HepG2 (cell line): ENCODE measurements around the gene DMAC1. TPM values are rescaled to one million over a fixed set of nuclear protein-coding genes. Genes with fewer than 3 reads are reported as not detected.

ENCODE experiments used
- ATAC-seq: fragments of 200-7000 bp; cut with Tn5 transposase; 3 replicates; pipeline ENCODE4 v1.9.1; 2020; ENCODE audit warnings: mild to moderate bottlenecking, moderate library complexity
- BruUV-seq: library from RNA; stranded (reverse); fragments of 400-500 nt; replicated peaks from 2 replicates; lab custom pipeline; 2021; lab: Mats Ljungman, UMichigan
- CTCF ChIA-PET: fragments of 300-600 bp; formaldehyde crosslinking; extraction: SDS; loops from one replicate; lab custom pipeline; 2021; ENCODE audit warnings: low total read pairs, inconsistent platforms, low intra/inter-chr PET ratio; lab: Yijun Ruan, JAX
- POLR2A ChIA-PET: fragments of 350-600 bp; sonication (Branson Sonifier 250); formaldehyde crosslinking; loops from one replicate; lab custom pipeline; 2020; ENCODE audit warnings: antibody characterized with exemption, inconsistent platforms; lab: Yijun Ruan, JAX
- DNase-seq: peaks from one replicate; pipeline ENCODE4 v3.0.0-alpha.2; 2015; ENCODE audit warnings: low spot score
- FAIRE-seq: peaks from 3 replicates; lab custom pipeline; 2011; peaks lifted over from hg19 to GRCh38; lab: Jason Lieb, UNC
- H2AFZ ChIP-seq: one replicate; pipeline ENCODE4 v1.6.1; 2011; ENCODE audit warnings: low read length, inconsistent platforms
- H3K27ac ChIP-seq: fragments of 300-600 bp; 3 replicates; pipeline ENCODE4 v1.8.0; 2011; ENCODE audit warnings: mixed run types, mild to moderate bottlenecking, mixed read lengths, low read length, inconsistent platforms; ENCODE audit not compliant: insufficient read depth; ENCODE audit errors: extremely low read length
- H3K27me3 ChIP-seq, 2 experiments: fragments of 200-600 bp in 1 of 2; 2 replicates in 1 of 2; 3 replicates in 1 of 2; pipeline versions ENCODE4 v1.6.0 to v1.8.0; 2011; ENCODE audit warnings: low read length in 2 of 2, mild to moderate bottlenecking in 2 of 2, moderate library complexity in 2 of 2, inconsistent platforms in 1 of 2; ENCODE audit not compliant: insufficient read depth in 2 of 2, control insufficient read depth in 1 of 2
- H3K36me3 ChIP-seq, 2 experiments: fragments of 200-600 bp in 1 of 2; replicated peaks in 1 of 2; 2 replicates in 1 of 2; 3 replicates in 1 of 2; pipeline versions ENCODE4 v1.5.1 to v1.8.0; 2011; ENCODE audit warnings: low read length in 2 of 2, inconsistent platforms in 1 of 2; ENCODE audit not compliant: insufficient read depth in 2 of 2, control insufficient read depth in 1 of 2
- H3K4me1 ChIP-seq: 2 replicates; pipeline ENCODE4 v1.5.1; 2012; ENCODE audit warnings: low read length, inconsistent platforms; ENCODE audit not compliant: insufficient read depth
- H3K4me2 ChIP-seq: 2 replicates; pipeline ENCODE4 v1.6.0; 2011; ENCODE audit warnings: low read depth, low read length, inconsistent platforms
- H3K4me3 ChIP-seq, 3 experiments: fragments of 200-600 bp in 1 of 3; sonication (generic), shearing (Covaris generic) in 1 of 3; replicated peaks in 1 of 3; 2 replicates each; pipeline ENCODE4 v1.5.1; 2011 to 2016; ENCODE audit warnings: low read length in 3 of 3, inconsistent platforms in 2 of 3, low read depth in 2 of 3, mild to moderate bottlenecking in 2 of 3, control low read depth in 1 of 3, mixed read lengths in 1 of 3; ENCODE audit not compliant: insufficient read depth in 1 of 3
- H3K79me2 ChIP-seq: one replicate; pipeline ENCODE4 v1.6.1; 2011; ENCODE audit warnings: low read length, inconsistent platforms; ENCODE audit not compliant: insufficient read depth
- H3K9ac ChIP-seq: 2 replicates; pipeline ENCODE4 v1.6.0; 2011; ENCODE audit warnings: mild to moderate bottlenecking, low read depth, low read length, inconsistent platforms; ENCODE audit not compliant: insufficient read depth
- H3K9me3 ChIP-seq: 2 replicates; pipeline ENCODE4 v1.5.1; 2012; ENCODE audit warnings: mild to moderate bottlenecking, low read length
- H4K20me1 ChIP-seq: 2 replicates; pipeline ENCODE4 v1.6.0; 2011; ENCODE audit warnings: inconsistent platforms, mild to moderate bottlenecking, low read length, moderate library complexity; ENCODE audit not compliant: insufficient read depth
- CAMTA2 ChIP-seq: sonication (generic); formaldehyde crosslinking; IDR thresholded peaks from 2 replicates; pipeline ENCODE4 v1.4.0; 2020; ENCODE audit warnings: mild to moderate bottlenecking, missing genetic modification reagents, borderline replicate concordance
- EHMT2 ChIP-seq: fragments of 200-600 bp; sonication (generic); IDR thresholded peaks from 2 replicates; pipeline ENCODE4 v1.7.0; 2017; ENCODE audit warnings: antibody characterized with exemption, low read depth, low read length, borderline replicate concordance
- FLYWCH1 ChIP-seq: sonication (generic); formaldehyde crosslinking; IDR thresholded peaks from 2 replicates; pipeline ENCODE4 v1.8.1; 2023; ENCODE audit warnings: mild to moderate bottlenecking, missing genetic modification reagents
- FOXA3 ChIP-seq: IDR thresholded peaks from 2 replicates; pipeline ENCODE4 v1.6.1; 2016; ENCODE audit warnings: missing genetic modification reagents, missing compliant biosample characterization
- MAF1 ChIP-seq: sonication (generic); formaldehyde crosslinking; IDR thresholded peaks from 2 replicates; pipeline ENCODE4 v1.5.0; 2020; ENCODE audit warnings: missing genetic modification reagents, borderline replicate concordance
- MAFK ChIP-seq, 2 experiments: IDR thresholded peaks in 1 of 2; conservative IDR thresholded peaks in 1 of 2; 2 replicates each; pipeline ENCODE4 v1.6.1; 2011; ENCODE audit warnings: improper control_type of control experiment in 2 of 2, low read length in 2 of 2
- PAF1 ChIP-seq: IDR thresholded peaks from 2 replicates; pipeline ENCODE4 v1.6.1; 2016; ENCODE audit warnings: missing genetic modification reagents, missing compliant biosample characterization
- SKI ChIP-seq: fragments of 450-650 bp; IDR thresholded peaks from one replicate; pipeline ENCODE4 v1.6.1; 2018; ENCODE audit warnings: mild to moderate bottlenecking; ENCODE audit not compliant: partially characterized antibody
- THAP11 ChIP-seq: IDR thresholded peaks from 2 replicates; pipeline ENCODE4 v1.6.1; 2016; ENCODE audit warnings: missing biosample characterization, missing genetic modification reagents
- ZFY ChIP-seq: sonication (generic); formaldehyde crosslinking; IDR thresholded peaks from 2 replicates; pipeline ENCODE4 v1.4.0; 2020; ENCODE audit warnings: missing genetic modification reagents
- ZMAT3 ChIP-seq: sonication (generic); formaldehyde crosslinking; conservative IDR thresholded peaks from 2 replicates; pipeline ENCODE4 v1.7.0; 2021; ENCODE audit warnings: missing genetic modification reagents
- ZNF546 ChIP-seq: sonication (generic); formaldehyde crosslinking; conservative IDR thresholded peaks from 2 replicates; pipeline ENCODE4 v1.8.1; 2023; ENCODE audit warnings: mild to moderate bottlenecking, missing genetic modification reagents
- ZNF605 ChIP-seq: sonication (generic); formaldehyde crosslinking; IDR thresholded peaks from 2 replicates; pipeline ENCODE4 v1.8.0; 2022; ENCODE audit warnings: mild to moderate bottlenecking, missing genetic modification reagents
- WGBS: methylation state at CpG from one replicate; pipeline ENCODE4 v1.1.6; 2017; ENCODE audit warnings: low lambda C conversion rate; 5-methylcytosine and 5-hydroxymethylcytosine counted together
- in situ Hi-C: cut with HindIII; loops from 2 replicates; pipeline ENCODE4 v1.10.0; 2017; ENCODE audit warnings: low pct_unique_long_range_greater_than_20kb; ENCODE audit not compliant: extremely low pct_ligation_motif_present
- intact Hi-C: fragments of 100-400 bp; cut with micrococcal nuclease; formaldehyde crosslinking; loops from one replicate; pipeline ENCODE4 v1.10.0; 2022; ENCODE audit not compliant: unreplicated experiment
- polyA plus RNA-seq, 8 experiments: library from polyadenylated mRNA; depleted of rRNA in 3 of 8; stranded (reverse) in 7 of 8; unstranded in 1 of 8; fragments of >200 nt; fragmentation: Illumina TruSeq in 4 of 8; extraction: Trizol in 4 of 8; gene quantifications; 2 replicates each; pipeline versions ENCODE4 v1.2.1 to v1.2.3, GENCODE V29; 2011 to 2016; ENCODE audit warnings: low read depth in 4 of 8, missing spikeins in 1 of 8, mixed read lengths in 1 of 8; ENCODE audit not compliant: insufficient read depth in 1 of 8
- total RNA-seq, 5 experiments: library from RNA; depleted of rRNA; stranded (reverse); fragments of >200 nt; fragmentation: Illumina TruSeq; extraction: Trizol; gene quantifications; 2 replicates each; pipeline ENCODE4 v1.2.3, GENCODE V29; 2016; ENCODE audit warnings: low read depth in 1 of 5
- TF ChIP-seq, protein P1 (sequence below): sonication (generic); formaldehyde crosslinking; IDR thresholded peaks from 2 replicates; pipeline ENCODE4 v1.4.0; 2020; ENCODE audit warnings: missing genetic modification reagents
- TF ChIP-seq, protein P2 (sequence below): sonication (generic); formaldehyde crosslinking; IDR thresholded peaks from 2 replicates; pipeline ENCODE4 v1.8.1; 2022; ENCODE audit warnings: mild to moderate bottlenecking, missing genetic modification reagents
- TF ChIP-seq, protein P3 (sequence below): IDR thresholded peaks from 2 replicates; pipeline ENCODE4 v1.6.1; 2016
- TF ChIP-seq, protein P4 (sequence below): sonication (generic); formaldehyde crosslinking; IDR thresholded peaks from 2 replicates; pipeline ENCODE4 v1.8.0; 2022; ENCODE audit warnings: mild to moderate bottlenecking, missing genetic modification reagents, moderate library complexity
- TF ChIP-seq, protein P5 (sequence below): sonication (generic); formaldehyde crosslinking; IDR thresholded peaks from 2 replicates; pipeline ENCODE4 v1.5.0; 2020; ENCODE audit warnings: missing genetic modification reagents, mild to moderate bottlenecking, borderline replicate concordance

DMAC1 gene
- total and polyA plus RNA-seq, 2 of the 13 experiments (the other 11 are each of a cell fraction or from before 2014, with no cell fraction given), result 44.3 to 72.9 TPM

DNA sequence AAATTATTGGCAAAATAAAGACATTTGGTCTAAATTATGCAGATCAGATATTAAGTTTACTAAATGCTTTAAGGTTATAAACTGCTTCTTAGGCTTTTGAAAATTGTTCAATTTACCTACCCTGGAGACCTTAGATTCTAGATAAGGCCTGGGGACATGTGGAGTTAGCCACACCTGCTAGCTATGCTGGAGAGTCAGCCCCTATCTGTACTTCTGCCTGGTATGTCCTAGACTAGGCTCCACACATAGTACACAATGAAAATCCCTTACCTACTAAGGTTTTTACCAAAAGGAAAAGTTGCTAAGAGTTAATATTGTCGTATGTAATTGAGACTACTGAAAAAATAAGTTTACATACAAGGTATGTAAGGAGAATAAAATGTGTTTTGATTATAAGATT, 49.8 kb upstream of the DMAC1 start (continued):
- TF ChIP-seq, protein P1, sequence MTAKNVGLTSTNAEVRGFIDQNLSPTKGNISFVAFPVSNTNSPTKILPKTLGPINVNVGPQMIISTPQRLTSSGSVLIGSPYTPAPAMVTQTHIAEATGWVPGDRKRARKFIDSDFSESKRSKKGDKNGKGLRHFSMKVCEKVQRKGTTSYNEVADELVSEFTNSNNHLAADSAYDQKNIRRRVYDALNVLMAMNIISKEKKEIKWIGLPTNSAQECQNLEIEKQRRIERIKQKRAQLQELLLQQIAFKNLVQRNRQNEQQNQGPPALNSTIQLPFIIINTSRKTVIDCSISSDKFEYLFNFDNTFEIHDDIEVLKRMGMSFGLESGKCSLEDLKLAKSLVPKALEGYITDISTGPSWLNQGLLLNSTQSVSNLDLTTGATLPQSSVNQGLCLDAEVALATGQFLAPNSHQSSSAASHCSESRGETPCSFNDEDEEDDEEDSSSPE (CRISPR knock-in tag), result no peak
- TF ChIP-seq, protein P2, sequence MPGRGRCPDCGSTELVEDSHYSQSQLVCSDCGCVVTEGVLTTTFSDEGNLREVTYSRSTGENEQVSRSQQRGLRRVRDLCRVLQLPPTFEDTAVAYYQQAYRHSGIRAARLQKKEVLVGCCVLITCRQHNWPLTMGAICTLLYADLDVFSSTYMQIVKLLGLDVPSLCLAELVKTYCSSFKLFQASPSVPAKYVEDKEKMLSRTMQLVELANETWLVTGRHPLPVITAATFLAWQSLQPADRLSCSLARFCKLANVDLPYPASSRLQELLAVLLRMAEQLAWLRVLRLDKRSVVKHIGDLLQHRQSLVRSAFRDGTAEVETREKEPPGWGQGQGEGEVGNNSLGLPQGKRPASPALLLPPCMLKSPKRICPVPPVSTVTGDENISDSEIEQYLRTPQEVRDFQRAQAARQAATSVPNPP (CRISPR knock-in tag), result no peak
- no peak for TF ChIP-seq THAP11 (CRISPR knock-in tag)
- TF ChIP-seq CAMTA2 (CRISPR knock-in tag), result no peak
- no peak for TF ChIP-seq FOXA3
- no peak for TF ChIP-seq ZNF605
- no peak for TF ChIP-seq ZNF546
- no peak for TF ChIP-seq EHMT2
- no peak for TF ChIP-seq ZMAT3

DNA sequence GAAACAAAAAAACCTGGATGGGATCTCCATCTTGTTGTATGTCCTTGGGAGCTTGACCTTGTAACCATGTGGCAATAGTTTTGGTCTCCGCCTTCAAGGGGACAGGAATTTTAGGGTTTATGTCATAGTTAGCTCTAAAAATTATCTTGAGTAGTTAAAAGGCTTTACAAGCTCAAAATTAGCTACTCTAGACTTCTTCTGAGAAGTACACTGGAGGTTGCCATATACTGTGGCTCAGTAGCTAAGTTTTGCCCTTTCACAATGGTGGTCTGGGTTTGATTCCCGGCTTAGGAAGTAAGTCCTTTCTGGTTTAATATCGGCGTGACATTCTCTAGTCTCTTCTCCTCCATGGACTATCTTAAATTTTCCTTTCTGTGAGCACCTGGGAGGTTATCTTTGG, 48.9 kb upstream of the DMAC1 start:
- H3K4me2 ChIP-seq, result no peak overlapping the region
- intact Hi-C loops, result loop anchor here (10.0 kb wide), 1 partner anchor 114 kb away; no protein-coding TSS in a partner anchor
- no peaks in the 10 kb centered on the region for H3K9me3 ChIP-seq
- H2AFZ ChIP-seq, result no peak overlapping the region
- no peaks in the 10 kb centered on the region for H3K27me3 ChIP-seq
- ATAC-seq (no peak), DNase-seq (no peak), FAIRE-seq (no peak)
- no peaks in the 10 kb centered on the region for H4K20me1 ChIP-seq
- no peaks in the 10 kb centered on the region for H3K79me2 ChIP-seq
- POLR2A ChIA-PET, result no interaction called here
- H3K4me3 ChIP-seq, result no peak overlapping the region
- no peak overlapping the region for H3K27ac ChIP-seq
- no TSS peak for BruUV-seq
- in situ Hi-C loops, result no loop called here
- WGBS, result 5% methylated on average over 4 of the region's 4 CpGs
- CTCF ChIA-PET, result no interaction called here
- H3K4me1 ChIP-seq, result no peaks in the 10 kb centered on the region
- H3K36me3 ChIP-seq, result no peaks in the 10 kb centered on the region
- H3K9ac ChIP-seq, result no peak overlapping the region
- TF ChIP-seq MAF1 (no peak), ZFY (CRISPR knock-in tag) (no peak), SKI (no peak), FLYWCH1 (no peak), PAF1 (CRISPR knock-in tag) (no peak), MAFK (conservative IDR thresholded peaks at IDR 0.05 in 1 of 2, IDR thresholded peaks at IDR 0.05 in 1 of 2; ENCODE audit: low read length in 2 of 2) (no peak)
- TF ChIP-seq, protein P3, sequence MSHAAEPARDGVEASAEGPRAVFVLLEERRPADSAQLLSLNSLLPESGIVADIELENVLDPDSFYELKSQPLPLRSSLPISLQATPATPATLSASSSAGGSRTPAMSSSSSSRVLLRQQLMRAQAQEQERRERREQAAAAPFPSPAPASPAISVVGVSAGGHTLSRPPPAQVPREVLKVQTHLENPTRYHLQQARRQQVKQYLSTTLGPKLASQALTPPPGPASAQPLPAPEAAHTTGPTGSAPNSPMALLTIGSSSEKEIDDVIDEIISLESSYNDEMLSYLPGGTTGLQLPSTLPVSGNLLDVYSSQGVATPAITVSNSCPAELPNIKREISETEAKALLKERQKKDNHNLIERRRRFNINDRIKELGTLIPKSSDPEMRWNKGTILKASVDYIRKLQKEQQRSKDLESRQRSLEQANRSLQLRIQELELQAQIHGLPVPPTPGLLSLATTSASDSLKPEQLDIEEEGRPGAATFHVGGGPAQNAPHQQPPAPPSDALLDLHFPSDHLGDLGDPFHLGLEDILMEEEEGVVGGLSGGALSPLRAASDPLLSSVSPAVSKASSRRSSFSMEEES (CRISPR knock-in tag), result no peak
- TF ChIP-seq, protein P4, sequence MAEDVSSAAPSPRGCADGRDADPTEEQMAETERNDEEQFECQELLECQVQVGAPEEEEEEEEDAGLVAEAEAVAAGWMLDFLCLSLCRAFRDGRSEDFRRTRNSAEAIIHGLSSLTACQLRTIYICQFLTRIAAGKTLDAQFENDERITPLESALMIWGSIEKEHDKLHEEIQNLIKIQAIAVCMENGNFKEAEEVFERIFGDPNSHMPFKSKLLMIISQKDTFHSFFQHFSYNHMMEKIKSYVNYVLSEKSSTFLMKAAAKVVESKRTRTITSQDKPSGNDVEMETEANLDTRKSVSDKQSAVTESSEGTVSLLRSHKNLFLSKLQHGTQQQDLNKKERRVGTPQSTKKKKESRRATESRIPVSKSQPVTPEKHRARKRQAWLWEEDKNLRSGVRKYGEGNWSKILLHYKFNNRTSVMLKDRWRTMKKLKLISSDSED (CRISPR knock-in tag), result no peak
- TF ChIP-seq, protein P5, sequence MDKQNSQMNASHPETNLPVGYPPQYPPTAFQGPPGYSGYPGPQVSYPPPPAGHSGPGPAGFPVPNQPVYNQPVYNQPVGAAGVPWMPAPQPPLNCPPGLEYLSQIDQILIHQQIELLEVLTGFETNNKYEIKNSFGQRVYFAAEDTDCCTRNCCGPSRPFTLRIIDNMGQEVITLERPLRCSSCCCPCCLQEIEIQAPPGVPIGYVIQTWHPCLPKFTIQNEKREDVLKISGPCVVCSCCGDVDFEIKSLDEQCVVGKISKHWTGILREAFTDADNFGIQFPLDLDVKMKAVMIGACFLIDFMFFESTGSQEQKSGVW, result no peak
